ENCODE data around the gene ZNF420. TPM values are rescaled to one million over a fixed set of nuclear protein-coding genes. Genes with fewer than 3 reads are reported as not detected.
A peak's percentile ranks its signal among the peaks of the same experiment; 100 is the strongest.
"Not testable (repeated sequence)": the region's sequence is repeated elsewhere in the genome, so short reads cannot be mapped to it uniquely, and the experiment has no call there.

Gene ZNF420
- polyA plus RNA-seq, 1 experiment: 2.7 TPM

- no peaks in the 10 kb centered on the region for H3K36me3 ChIP-seq (ENCODE audit: control insufficient read depth, insufficient read depth, low read length)
- no peak overlapping the region for H3K4me3 ChIP-seq (ENCODE audit: low read depth, low read length)
- DNase-seq (ENCODE audit: low read depth): no peak
- TF ChIP-seq CTCF (IDR thresholded peaks at IDR 0.05; ENCODE audit: insufficient read depth, low read depth, low read length): peak; percentile 16; the same call in 1 of the 2 replicates
- H3K27me3 ChIP-seq (ENCODE audit: control insufficient read depth, insufficient read depth, low read length): no peaks in the 10 kb centered on the region
- ChIA-PET CTCF (no interaction called here), POLR2A (no interaction called here)
These were observed 35.8 kb downstream of the ZNF420 start for GRCh38 chr19:37114001-37114400.

DNA sequence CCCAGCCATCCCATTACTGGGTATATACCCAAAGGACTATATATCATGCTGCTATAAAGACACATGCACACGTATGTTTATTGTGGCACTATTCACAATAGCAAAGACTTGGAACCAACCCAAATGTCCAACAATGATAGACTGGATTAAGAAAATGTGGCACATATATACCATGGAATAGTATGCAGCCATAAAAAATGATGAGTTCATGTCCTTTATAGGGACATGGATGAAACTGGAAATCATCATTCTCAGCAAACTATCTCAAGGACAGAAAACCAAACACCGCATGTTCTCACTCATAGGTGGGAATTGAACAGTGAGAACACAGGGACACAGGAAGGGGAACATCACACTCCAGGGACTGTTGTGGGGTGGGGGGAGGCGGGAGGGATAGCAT lies 43.9 kb downstream of the ZNF420 start:
- POLR2A ChIA-PET; H3K4me3 ChIP-seq (ENCODE audit: low read depth, low read length); H3K27me3 ChIP-seq (ENCODE audit: control insufficient read depth, insufficient read depth, low read length); DNase-seq (ENCODE audit: low read depth); CTCF ChIA-PET; H3K36me3 ChIP-seq (ENCODE audit: control insufficient read depth, insufficient read depth, low read length): not testable (repeated sequence)

DNA sequence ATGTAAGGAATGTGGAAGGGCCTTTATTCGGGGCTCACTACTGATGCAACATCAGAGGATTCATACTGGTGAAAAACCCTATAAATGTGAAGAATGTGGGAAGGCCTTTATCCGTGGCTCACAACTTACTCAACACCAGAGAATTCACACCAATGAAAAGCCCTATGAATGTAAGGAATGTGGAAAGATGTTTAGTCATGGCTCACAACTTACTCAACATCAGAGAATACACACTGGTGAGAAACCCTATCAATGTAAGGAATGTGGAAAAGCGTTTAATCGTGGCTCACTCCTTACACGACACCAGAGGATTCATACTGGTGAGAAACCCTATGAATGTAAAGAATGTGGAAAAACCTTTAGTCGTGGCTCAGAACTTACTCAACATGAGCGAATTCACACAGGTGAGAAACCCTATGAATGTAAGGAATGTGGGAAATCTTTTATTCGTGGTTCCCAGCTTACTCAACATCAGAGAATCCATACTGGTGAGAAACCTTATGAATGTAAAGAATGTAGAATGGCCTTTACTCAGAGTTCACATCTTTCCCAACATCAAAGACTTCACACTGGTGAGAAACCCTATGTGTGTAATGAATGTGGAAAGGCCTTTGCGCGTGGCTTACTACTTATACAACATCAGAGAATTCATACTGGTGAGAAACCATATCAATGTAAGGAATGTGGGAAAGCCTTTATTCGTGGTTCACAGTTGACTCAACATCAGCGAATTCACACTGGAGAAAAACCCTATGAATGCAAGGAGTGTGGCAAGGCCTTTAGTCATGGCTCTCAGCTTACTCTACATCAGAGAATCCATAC lies 50.0 kb downstream of the ZNF420 start:
- no peak for DNase-seq (ENCODE audit: low read depth)
- ChIA-PET POLR2A (no interaction called here), CTCF (no interaction called here)
- TF ChIP-seq CTCF (IDR thresholded peaks at IDR 0.05; ENCODE audit: insufficient read depth, low read depth, low read length): no peak
- no peak overlapping the region for H3K4me3 ChIP-seq (ENCODE audit: low read depth, low read length)
- H3K27me3 ChIP-seq (ENCODE audit: control insufficient read depth, insufficient read depth, low read length): no peaks in the 10 kb centered on the region
- H3K36me3 ChIP-seq (ENCODE audit: control insufficient read depth, insufficient read depth, low read length): peaks cover 5% of the 10 kb centered on the region

DNA sequence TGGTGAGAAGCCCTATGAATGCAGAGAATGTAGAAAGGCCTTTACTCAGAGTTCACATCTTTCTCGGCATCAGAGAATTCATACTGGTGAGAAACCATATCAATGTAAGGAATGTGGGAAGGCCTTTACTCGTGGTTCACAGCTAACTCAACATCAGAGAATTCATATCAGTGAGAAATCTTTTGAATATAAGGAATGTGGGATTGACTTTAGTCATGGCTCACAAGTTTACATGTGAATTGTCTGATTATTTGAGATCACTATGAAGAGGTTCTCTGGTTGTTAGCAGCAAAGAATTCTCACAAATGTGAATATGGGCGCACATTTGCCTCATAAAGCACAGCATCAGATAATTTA lies 50.6 kb downstream of the ZNF420 start:
- CTCF ChIA-PET: no interaction called here
- TF ChIP-seq CTCF (IDR thresholded peaks at IDR 0.05; ENCODE audit: insufficient read depth, low read depth, low read length): no peak
- no peak for DNase-seq (ENCODE audit: low read depth)
- no peak overlapping the region for H3K4me3 ChIP-seq (ENCODE audit: low read depth, low read length)
- POLR2A ChIA-PET: no interaction called here
- no peaks in the 10 kb centered on the region for H3K27me3 ChIP-seq (ENCODE audit: control insufficient read depth, insufficient read depth, low read length)
- H3K36me3 ChIP-seq (ENCODE audit: control insufficient read depth, insufficient read depth, low read length): peaks cover 5% of the 10 kb centered on the region

- ChIA-PET CTCF (no interaction called here), POLR2A (no interaction called here)
- DNase-seq (ENCODE audit: low read depth): no peak
- TF ChIP-seq CTCF (IDR thresholded peaks at IDR 0.05; ENCODE audit: insufficient read depth, low read depth, low read length): no peak
- no peaks in the 10 kb centered on the region for H3K36me3 ChIP-seq (ENCODE audit: control insufficient read depth, insufficient read depth, low read length)
- H3K4me3 ChIP-seq (ENCODE audit: low read depth, low read length): no peak overlapping the region
- no peaks in the 10 kb centered on the region for H3K27me3 ChIP-seq (ENCODE audit: control insufficient read depth, insufficient read depth, low read length)
These were observed 57.9 kb downstream of the ZNF420 start for GRCh38 chr19:37136111-37136510.

- no peak for DNase-seq (ENCODE audit: low read depth)
- no peak for TF ChIP-seq CTCF (IDR thresholded peaks at IDR 0.05; ENCODE audit: insufficient read depth, low read depth, low read length)
- CTCF ChIA-PET: no interaction called here
- no peaks in the 10 kb centered on the region for H3K27me3 ChIP-seq (ENCODE audit: control insufficient read depth, insufficient read depth, low read length)
- no peak overlapping the region for H3K4me3 ChIP-seq (ENCODE audit: low read depth, low read length)
- no peaks in the 10 kb centered on the region for H3K36me3 ChIP-seq (ENCODE audit: control insufficient read depth, insufficient read depth, low read length)
- POLR2A ChIA-PET: no interaction called here
These were observed 70.0 kb downstream of the ZNF420 start for GRCh38 chr19:37148214-37148613.
